ENCODE measurements around the gene NUDT6.
"Not testable (repeated sequence)": the region's sequence is repeated elsewhere in the genome, so short reads cannot be mapped to it uniquely, and the experiment has no call there.

Gene NUDT6

DNA sequence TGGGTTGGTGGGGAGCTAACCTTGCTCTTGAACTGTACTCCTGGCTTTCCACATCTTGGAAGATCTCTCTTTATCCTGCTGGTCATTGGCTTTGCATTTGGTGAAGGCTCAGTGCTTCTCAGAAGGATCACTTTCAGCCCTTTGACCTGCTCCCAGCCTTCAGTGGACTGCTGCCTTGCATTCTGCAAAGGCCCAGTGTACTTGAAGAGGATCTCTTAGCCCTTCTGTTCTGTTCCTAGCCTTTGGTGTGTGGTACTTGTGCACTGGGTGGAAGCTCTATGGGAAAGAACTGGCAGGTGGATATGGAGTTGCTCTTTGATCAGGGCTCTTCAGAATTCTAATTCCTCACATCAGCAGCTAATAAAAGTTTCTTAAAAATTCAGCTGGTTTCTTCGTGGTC, 49.3 kb downstream of the NUDT6 start:
- DNase-seq: no peak

DNA sequence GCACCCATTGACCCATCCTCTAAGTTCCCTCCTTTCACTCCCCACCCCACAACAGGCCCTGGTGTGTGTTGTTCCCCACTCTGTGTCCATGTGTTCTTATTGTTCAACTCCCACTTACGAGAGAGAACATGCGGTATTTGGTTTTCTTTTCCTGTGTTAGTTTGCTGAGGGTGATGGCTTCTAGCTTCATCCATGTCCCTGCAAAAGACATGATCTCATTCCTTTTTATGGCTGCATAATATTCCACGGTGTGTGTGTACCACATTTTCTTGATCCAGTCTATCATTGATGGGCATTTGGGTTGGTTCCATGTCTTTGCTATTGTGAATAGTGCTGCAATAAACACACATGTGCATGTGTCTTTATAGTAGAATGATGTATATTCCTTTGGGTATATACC, 54.2 kb downstream of the NUDT6 start:
- not testable (repeated sequence) for DNase-seq

DNA sequence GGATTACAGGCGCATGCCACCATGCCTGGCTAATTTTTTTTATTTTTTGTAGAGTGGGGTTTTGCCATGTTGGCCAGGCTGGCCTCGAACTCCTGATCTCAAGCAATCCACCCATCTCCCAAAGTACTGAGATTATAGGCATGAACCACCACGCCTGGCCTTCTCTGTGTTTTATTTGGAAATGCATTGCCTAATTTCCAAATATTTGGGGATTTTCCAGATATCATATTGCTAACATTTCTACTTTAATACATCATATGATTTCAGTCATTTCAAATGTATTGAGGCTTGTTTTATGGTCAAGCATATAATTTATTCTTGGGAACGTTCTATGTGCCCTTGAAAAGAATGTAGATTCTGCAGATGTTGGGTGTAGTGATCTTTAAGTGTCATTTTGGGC, 57.0 kb downstream of the NUDT6 start:
- no peak for DNase-seq

DNA sequence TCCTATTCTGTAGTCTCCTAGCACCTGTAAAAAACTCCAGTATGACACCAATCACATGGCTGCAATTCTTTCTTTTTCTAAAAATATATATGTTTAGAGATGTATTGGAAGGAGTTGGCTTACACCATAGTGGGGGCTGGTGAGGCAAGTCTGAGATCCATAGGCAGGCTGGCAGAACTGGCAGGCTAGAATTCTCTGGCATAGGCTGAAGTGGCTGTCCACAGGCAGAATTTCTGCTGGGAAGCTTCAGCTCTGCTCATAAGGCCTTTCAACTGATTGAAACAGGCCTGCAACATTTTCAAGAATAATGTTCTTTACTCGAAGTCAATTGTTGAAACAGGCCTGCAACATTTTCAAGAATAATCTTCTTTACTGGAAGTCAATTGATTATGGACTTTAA, 58.8 kb downstream of the NUDT6 start:
- no peak for DNase-seq

DNA sequence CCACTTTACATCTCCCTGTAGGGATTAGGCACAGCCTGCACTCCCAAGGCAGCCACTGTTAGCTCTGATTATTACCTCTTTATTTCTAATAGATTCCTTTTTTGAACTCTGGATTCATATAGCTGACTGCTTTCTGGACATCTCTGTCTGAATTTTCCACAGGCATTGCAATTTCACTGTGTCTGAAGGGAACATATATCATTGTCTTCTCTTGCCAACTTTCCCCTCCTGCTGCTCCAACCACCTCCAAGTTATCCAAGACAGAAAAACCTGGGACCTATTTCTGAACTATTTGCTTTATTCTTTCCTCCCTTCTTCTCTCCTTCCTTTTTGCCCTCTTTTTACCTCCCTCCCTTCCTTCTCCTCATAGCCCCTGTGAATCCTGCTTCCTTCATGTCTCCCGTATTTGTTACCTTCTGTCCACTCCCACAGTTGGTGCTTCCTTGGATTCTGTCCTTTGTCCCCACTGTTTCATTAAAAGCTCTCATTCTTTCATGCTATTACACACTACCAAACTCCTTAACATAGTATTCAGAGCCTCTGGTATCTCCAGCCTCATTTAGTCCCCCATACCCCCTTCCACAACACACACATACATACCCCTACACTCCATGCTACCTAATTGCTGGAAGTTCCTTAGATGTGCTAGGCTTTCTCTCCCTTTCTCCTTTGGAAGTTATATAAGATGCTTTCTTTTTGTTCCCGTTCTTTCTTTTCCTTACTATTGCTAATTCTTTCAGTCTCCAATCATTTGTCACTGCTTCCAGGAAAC, 61.0 kb downstream of the NUDT6 start:
- DNase-seq: no peak

DNA sequence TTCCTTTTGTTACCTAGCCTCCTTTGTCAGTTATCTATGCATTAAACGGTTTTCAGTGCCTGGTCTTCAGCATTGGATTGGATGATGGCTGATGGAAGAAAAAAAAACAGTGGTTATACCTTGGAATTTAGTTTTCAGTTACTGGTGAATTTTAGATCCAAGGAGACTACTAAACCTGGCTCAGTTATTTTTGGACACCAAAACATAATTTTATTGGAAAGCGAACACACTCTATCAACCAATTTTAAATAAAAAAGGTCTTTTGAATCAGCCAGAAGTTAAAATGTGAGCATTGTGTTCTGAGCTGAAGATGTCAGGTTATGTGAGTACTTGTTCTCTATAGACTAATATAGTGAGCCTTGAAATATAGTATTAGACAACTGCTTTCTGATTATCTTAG, 63.7 kb downstream of the NUDT6 start:
- no peak for DNase-seq

DNA sequence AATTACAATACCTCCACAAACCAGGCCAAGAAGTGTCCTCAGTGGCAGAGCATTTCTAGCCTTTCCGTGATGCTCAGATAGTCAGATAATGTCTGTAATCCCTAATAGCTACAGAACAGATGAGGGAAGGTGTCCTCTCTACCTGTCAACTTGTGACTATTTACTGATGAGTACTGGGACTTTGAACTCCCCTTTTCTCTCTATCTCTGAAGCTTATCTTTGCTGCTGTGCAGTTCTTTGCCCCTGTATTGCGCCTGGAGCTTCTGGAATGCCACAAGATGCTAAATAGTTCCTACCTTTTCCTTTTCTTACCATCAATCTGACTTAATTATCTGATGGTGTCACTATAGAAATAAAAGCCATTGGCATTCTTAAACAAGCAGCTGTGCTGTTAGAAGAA, 65.2 kb downstream of the NUDT6 start:
- DNase-seq: no peak

DNA sequence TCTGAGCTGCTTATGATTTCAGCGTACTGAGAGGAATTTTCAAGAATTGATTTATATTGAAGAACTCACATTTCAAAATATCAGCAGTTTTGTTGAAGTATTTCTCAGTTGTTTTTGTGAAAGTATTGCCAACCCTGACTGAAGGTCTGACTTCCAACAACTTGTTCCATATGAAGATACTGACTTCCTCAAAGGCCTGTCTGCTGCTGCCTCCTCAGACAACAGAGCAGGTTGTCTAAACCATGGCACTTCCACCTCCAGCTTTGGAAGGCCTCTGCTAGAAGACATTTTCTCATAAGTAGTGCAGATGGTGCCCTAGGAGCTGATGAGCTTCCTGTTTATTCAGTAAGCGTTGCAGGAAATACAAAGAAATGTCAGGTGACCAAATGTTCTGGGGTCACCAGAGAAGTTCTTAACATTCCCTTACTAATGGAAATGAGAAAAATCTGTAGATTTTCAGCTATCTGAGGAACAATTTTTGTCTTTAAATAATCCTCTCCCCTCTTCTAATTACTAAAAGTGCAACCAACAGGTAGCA, 67.0 kb downstream of the NUDT6 start:
- no peak for DNase-seq

DNA sequence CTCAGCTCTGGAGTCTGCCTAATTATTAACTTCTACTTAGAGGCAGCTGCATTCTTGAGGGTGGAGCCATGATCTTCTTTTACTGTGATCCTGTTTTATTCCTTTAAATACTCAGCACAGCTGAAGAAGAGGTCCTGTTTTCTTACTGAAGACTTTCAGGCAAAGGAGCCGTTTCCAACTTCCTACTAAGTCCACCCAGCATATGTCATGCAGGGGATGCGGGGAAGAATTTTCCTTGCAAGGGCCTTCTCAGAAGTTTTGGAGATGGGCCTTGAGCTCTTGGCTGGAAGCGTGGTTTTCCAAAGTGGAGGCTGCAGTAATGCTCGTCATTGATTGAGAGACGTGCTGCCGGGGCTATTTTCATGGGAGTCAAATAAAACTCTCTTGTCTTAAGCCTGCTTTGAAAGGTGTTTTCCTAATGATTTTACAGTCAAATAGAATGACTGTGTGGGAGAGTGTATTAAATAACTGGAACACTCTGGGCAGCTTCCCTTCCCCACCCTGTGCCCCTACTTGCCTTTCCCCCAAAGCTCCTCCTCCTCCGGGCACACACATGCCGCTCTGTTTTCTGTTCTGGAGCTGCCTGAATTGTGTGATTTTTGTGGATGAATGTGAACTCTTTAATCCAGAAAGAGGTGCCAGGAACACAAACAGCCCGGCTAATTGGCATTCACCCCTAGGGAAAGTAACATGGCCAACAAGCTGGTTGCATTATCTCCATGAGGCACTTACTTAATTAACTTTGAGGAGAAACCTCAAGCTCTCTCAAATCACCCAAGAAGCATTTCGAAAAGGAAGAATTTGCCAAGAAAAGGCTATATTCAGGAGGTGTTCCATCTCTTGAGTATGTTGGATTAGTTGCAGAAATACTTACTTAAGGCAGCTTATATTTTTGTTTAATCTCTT, 67.7 kb downstream of the NUDT6 start:
- DNase-seq: no peak

DNA sequence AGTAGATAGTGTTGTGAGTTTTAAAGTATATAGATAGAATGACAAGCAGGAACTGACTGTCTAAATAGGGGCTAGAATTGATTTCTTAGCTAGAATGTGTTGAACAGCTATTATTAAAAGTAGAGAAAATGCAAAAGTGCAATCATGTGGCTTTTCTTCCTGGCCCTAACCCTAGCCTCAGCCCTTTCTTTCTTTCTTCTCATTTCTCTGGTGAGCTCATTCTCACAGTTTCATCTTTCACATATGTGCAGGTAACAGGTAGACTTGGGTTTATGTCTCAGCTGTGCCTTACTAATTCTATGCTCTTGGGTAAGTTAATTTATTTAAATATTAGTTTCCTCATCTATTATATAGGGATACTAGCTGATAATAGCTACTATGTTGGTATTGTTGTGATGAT, 70.8 kb downstream of the NUDT6 start:
- DNase-seq: no peak

DNA sequence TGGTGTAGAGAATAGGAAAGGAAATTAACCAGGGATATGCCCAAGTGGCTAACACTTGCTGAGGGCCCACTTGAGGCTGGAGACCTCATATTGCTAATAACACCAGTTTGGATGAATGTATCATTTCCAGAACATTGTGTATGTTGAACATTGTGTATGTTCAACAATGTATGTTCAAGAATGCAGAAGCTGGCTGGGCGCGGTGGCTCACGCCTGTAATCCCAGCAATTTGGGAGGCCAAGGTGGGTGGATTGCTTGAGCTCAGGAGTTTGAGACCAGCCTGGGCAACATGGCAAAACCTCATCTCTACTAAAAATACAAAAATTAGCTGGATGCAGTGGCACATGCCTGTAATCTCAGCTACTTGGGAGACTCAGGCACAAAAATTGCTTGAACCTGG, 72.6 kb downstream of the NUDT6 start:
- not testable (repeated sequence) for DNase-seq

DNA sequence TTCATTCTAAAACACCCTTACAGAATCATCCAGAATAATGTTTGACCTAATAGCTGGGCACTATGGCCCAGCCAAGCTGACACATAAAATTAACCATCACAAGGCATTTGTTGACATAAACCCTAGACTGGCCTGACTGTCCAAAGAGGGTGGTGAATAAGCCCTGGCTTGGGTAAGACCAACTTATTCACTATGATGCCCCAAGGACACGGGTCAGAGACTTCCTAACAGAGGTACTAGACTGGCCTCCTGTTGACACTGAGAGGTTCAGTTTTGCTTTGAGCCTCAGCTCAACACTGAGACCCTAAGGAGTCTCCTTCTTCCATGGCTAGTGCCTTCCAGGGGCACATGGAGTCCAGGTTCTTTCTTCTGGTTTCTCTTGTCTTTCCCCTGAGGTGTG, 74.5 kb downstream of the NUDT6 start:
- DNase-seq: no peak

DNA sequence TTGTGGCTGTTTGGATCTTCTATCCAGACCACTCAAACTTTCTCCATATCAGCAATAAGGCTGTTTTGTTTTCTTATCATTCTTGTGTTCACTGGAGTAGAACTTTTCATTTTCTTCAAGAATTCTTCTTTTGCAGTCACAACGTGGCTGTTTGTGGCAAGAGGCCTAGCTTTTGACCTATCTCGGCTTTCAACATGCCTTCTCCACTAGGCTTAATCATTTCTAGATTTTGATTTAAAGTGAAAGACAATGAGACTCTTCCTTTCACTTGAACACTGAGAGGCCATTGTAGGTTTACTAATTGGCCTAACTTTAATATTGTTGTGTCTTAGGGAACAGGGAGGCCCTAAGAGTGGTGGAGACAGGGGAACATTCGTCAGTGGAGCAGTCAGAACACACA, 76.6 kb downstream of the NUDT6 start:
- DNase-seq: no peak

DNA sequence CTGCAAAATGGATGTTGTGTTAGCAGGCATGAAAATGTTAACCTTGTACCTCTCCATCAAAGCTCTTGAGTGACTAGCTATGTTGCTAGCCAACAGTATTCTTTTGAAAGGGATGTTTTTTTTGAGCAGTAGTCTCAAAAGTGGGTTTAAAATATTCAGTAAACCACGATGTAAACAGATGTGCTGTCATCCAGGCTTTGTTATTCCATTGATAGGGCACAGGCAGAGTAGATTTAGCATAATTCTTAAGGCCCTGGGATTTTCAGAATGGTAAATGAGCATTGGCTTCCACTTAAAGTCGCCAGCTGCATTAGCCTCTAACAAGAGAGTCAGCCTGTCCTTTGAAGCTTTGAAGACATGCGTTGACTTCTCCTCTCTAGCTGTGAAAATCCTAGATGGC, 77.3 kb downstream of the NUDT6 start:
- no peak for DNase-seq

DNA sequence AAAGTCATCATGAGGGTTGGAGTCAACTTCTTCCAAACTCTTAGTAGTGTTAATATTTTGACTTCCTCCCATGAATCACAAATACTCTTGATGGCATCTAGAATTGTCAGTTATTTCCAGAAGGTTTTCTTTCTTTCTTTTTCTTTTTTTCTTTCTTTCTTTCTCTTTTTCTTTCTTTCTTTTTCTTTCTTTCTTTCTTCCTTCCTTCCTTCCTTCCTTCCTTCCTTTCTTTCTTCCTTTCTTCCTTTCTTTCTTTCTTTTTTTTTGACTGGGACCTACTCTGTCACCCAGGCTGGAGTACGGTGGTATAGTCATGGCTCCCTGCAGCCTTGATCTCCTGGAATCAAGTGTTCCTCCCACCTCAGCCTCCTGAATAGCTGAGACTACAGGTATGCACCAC, 78.0 kb downstream of the NUDT6 start:
- not testable (repeated sequence) for DNase-seq

DNA sequence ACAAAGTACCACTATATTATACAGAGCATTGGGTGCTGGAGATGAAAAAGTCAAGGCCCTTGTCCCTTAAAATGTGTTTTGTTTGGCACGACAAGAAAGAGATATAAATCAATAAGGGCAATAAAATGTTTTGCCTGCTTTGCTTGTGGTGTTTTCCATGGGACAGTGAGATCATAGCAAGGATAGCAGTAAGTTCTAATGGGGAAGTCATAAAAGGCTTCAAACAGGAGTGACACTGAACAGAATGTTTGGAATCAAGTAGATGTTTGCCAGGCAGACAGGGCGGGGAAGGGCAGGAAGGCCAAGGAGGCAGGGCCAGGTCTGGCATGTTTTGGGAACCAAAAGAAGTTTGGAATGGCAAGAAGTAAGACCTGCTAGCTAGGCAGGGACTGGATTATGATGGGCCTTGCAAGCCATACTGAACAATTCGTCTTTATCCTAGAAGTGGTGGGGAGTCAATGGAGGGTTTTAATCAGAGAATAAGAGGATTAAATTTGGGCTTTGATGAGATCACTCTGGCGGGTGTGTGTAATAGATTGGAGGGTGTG, 79.3 kb downstream of the NUDT6 start:
- DNase-seq: no peak
